SJCRH30 (cell line): Measurements from ENCODE around the gene TBX20. TPM values are rescaled to one million over a fixed set of nuclear protein-coding genes. Genes with fewer than 3 reads are reported as not detected.
"Not testable (repeated sequence)": the region's sequence is repeated elsewhere in the genome, so short reads cannot be mapped to it uniquely, and the experiment has no call there.

Source experiments
- DNase-seq, 2 experiments: peaks; one replicate each; pipeline ENCODE4 v3.0.0-alpha.2; 2015 to 2020
- H3K27ac ChIP-seq: fragments of 250-450 bp; sonication (Bioruptor Pico); 2 replicates; pipeline ENCODE4 v1.5.1; 2020; ENCODE audit warnings: mild to moderate bottlenecking, moderate library complexity
- H3K27me3 ChIP-seq: fragments of 250-450 bp; sonication (Bioruptor Pico); 2 replicates; pipeline ENCODE4 v1.5.1; 2020; ENCODE audit warnings: mild to moderate bottlenecking, moderate library complexity
- H3K36me3 ChIP-seq: fragments of 250-450 bp; sonication (Bioruptor Pico); 2 replicates; pipeline ENCODE4 v1.5.1; 2020; ENCODE audit warnings: mild to moderate bottlenecking, moderate library complexity
- H3K4me1 ChIP-seq: fragments of 250-450 bp; sonication (Bioruptor Pico); 2 replicates; pipeline ENCODE4 v1.5.1; 2020; ENCODE audit warnings: mild to moderate bottlenecking, moderate library complexity
- H3K4me3 ChIP-seq: fragments of 250-450 bp; sonication (Bioruptor Pico); 2 replicates; pipeline ENCODE4 v1.5.1; 2020; ENCODE audit warnings: mild to moderate bottlenecking, moderate library complexity
- H3K9me3 ChIP-seq: fragments of 250-450 bp; sonication (Bioruptor Pico); replicated peaks from 2 replicates; pipeline ENCODE4 v1.5.1; 2020; ENCODE audit warnings: mild to moderate bottlenecking, moderate library complexity
- total RNA-seq: library from RNA; depleted of rRNA; stranded (reverse); fragments of >200 nt; shearing (Covaris generic); gene quantifications from 2 replicates; pipeline ENCODE4 v1.2.3, GENCODE V29; 2014

Gene TBX20
- total RNA-seq, 1 experiment from 2014 or later: 2.6 TPM

DNA sequence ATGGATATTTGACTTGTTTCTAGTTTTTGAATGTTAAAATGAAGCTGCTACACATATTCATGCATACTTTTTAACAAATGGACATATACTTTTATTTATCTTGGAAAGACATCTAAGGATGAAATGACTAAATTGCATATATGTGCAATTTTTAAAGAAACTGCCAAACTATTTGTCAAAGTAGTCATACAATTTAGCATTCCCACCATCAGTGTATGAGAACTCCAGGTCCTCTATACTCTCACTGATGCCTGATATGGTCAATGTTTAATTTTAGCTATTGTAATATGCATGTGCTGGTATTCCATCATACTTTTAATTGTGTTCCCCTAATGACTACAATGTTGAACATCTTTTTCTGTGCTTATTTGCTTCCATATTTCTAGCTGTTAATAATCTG lies 47.0 kb downstream of the TBX20 start:
- not testable (repeated sequence) for H3K27me3 ChIP-seq, H3K36me3 ChIP-seq, H3K9me3 ChIP-seq, H3K4me1 ChIP-seq, H3K4me3 ChIP-seq, H3K27ac ChIP-seq, DNase-seq

DNA sequence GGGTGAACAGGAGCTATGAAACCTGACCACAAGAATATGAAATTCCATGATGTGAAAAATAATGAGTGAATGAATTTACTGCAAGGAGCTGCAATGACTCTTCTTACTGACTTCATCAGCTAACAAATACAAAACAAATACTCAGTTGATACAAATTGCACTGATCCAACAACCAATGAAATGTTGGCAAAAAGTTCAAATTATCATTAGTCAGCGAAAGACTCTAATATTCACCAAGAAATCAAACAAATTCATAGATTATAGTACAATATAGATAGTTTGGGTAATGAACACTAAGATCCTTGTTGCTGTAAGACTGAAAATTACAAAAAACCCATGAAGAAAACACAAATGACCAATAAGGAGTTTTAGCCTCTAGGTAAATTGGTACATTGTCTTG lies 49.0 kb downstream of the TBX20 start:
- H3K27ac ChIP-seq, H3K36me3 ChIP-seq, H3K9me3 ChIP-seq, H3K4me3 ChIP-seq, H3K27me3 ChIP-seq, H3K4me1 ChIP-seq, DNase-seq: not testable (repeated sequence)

DNA sequence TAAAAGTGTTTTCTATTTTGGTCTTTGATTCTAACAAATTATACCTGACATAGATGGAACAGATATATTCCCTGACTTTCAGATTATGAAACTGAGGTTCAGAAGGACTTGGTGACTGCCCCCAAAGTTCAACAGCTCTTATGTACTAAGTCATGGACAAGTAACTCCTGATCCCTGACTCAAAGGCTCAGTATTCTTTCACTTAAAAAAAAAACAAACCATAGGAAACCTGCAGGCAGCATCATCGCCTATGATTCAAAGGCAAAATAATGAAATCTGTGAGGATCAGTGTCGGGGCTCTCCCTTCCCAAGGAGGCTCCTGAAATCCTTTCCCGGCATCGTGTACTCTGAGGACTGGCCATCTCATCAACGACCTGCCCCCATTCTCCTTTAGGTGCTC lies 49.9 kb downstream of the TBX20 start:
- not testable (repeated sequence) for H3K4me1 ChIP-seq, H3K27me3 ChIP-seq, H3K4me3 ChIP-seq, H3K9me3 ChIP-seq, H3K36me3 ChIP-seq, DNase-seq, H3K27ac ChIP-seq

GRCh38 chr7:35202353-35202752 lies 51.5 kb downstream of the TBX20 start:
- not testable (repeated sequence) for H3K9me3 ChIP-seq, DNase-seq, H3K36me3 ChIP-seq, H3K27ac ChIP-seq, H3K27me3 ChIP-seq, H3K4me3 ChIP-seq, H3K4me1 ChIP-seq

DNA sequence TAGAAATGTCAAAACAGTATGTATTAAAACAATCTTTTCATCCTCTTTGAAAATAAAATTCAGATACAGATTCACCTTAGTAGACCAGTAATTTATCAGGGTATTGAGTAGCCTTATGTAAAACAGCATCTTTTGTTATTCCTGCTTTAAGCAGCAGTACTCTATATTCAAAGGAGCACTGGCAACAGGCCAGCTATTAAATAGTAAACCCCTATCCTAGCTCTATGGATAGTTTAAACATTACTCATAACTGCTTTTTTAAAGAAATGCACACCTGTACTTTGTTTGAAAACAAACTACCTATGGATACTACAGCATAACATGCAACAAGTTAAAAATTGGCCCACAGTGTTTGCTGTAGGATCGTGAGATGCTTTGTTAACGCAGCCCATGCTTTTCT lies 53.7 kb downstream of the TBX20 start:
- not testable (repeated sequence) for H3K27ac ChIP-seq, H3K27me3 ChIP-seq, H3K4me3 ChIP-seq, DNase-seq, H3K9me3 ChIP-seq, H3K4me1 ChIP-seq, H3K36me3 ChIP-seq

GRCh38 chr7:35198370-35199140 lies 55.3 kb downstream of the TBX20 start:
- H3K27ac ChIP-seq, H3K4me3 ChIP-seq, H3K36me3 ChIP-seq, H3K4me1 ChIP-seq, DNase-seq, H3K27me3 ChIP-seq, H3K9me3 ChIP-seq: not testable (repeated sequence)

DNA sequence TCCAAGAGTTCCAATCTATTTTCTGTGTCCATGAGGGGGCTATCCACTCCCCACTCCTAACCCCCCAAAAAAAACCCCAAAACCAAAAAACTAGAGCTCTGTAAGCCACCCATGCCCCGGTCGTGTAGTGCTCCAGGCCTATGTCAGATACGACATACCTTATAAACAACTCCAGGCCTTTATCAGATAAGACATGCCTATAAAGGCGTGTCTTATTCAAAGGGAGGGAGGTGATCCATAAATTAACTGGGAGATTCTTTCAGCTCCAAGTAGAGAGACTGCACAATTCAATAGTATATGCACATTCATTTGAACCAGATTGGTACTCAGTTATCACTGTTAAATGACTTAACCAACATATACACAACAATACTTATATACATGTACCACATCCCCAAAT lies 62.3 kb downstream of the TBX20 start:
- H3K9me3 ChIP-seq, H3K27me3 ChIP-seq, H3K4me3 ChIP-seq, H3K27ac ChIP-seq, H3K36me3 ChIP-seq, H3K4me1 ChIP-seq, DNase-seq: not testable (repeated sequence)

DNA sequence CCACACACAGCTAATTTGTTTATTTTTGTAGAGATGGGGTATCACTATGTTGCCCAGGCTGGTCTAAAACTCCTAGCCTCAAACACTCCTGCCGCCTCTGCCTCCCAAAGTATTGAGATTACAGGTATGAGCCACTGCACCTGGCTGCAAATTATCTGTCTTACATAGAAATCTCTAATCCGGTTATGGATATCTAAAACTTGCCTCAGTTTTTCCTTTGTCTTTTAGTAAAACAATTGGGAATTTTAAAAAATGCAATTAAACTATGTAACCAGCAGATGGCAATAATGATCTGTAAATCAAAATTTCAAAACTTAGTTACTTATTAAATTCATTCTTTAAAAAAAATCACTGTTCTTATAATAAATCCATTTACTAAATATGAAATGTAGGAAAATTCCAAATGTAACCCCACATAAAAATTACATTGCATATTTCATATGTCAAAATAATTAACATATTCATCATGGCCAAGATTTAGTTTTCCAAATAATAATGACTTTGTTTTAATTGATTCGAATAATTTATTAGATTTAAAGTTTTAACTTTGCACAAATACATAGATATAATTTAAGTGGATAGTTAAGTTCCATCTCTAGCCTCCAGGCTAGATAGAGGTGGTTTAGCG lies 63.6 kb downstream of the TBX20 start:
- H3K27ac ChIP-seq, H3K4me3 ChIP-seq, H3K36me3 ChIP-seq, H3K27me3 ChIP-seq, H3K4me1 ChIP-seq, H3K9me3 ChIP-seq, DNase-seq: not testable (repeated sequence)

GRCh38 chr7:35186751-35187150 lies 67.1 kb downstream of the TBX20 start:
- DNase-seq: peak in 1 of 2 experiments; percentile 1
- H3K27me3 ChIP-seq, H3K4me1 ChIP-seq: not testable (repeated sequence)

GRCh38 chr7:35185908-35186731 lies 67.8 kb downstream of the TBX20 start:
- peak; percentile 58 to 61 for DNase-seq
- H3K27ac ChIP-seq: no peak overlapping the region
- H3K36me3 ChIP-seq: no peaks in the 10 kb centered on the region
- no peaks in the 10 kb centered on the region for H3K4me1 ChIP-seq
- no peaks in the 10 kb centered on the region for H3K9me3 ChIP-seq
- H3K4me3 ChIP-seq: peak overlapping the region; percentile 61
- H3K27me3 ChIP-seq: no peaks in the 10 kb centered on the region

More at GRCh38 chr7:35186751-35187150, 67.1 kb downstream of the TBX20 start:
- H3K4me3 ChIP-seq: peak overlapping the region; percentile 61
- H3K36me3 ChIP-seq, H3K27ac ChIP-seq, H3K9me3 ChIP-seq: not testable (repeated sequence)

DNA sequence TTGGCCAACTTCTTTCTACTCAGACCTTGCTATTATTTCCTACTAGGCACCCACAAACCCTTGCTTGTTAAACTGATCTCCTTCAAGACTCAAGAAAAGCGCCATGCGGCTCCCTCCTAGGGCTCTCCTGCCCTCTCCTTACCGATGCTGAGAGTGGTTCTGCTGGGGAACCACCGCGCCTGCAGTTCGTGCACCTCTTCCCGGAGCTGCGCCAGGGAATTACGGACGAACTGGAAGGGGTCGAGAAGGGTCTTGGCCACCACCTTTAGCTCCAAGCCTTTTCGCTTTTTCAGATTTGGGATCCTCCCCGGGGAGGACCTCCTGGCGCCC lies 68.4 kb downstream of the TBX20 start:
- peak overlapping the region; percentile 61 for H3K4me3 ChIP-seq
- not testable (repeated sequence) for H3K4me1 ChIP-seq, H3K9me3 ChIP-seq, H3K27ac ChIP-seq, H3K36me3 ChIP-seq, H3K27me3 ChIP-seq
- DNase-seq: peak in 1 of 2 experiments; percentile 0

DNA sequence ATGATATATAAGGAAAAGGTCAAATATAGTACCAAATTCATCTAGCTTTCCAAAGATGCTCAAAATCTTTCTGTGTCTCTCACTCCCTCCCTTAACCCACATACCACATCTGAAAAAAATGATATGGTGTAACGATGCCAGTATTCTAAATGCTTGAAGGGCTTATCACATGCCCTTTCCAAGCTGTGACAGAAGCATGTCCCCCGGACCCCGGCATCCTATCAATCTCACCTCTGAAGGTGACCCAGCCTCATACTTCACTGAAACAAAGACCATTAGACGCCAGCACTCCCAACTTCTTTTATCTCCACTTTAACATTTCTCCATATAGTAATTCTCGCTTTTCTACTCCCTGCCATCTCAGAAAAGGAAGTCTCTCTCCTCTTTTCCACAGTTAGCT lies 68.9 kb downstream of the TBX20 start:
- H3K27ac ChIP-seq, H3K27me3 ChIP-seq, DNase-seq, H3K36me3 ChIP-seq, H3K9me3 ChIP-seq, H3K4me1 ChIP-seq: not testable (repeated sequence)
- H3K4me3 ChIP-seq: peak overlapping the region; percentile 61

GRCh38 chr7:35183873-35184503 lies 69.9 kb downstream of the TBX20 start:
- H3K27me3 ChIP-seq, DNase-seq, H3K4me3 ChIP-seq: not testable (repeated sequence)

DNA sequence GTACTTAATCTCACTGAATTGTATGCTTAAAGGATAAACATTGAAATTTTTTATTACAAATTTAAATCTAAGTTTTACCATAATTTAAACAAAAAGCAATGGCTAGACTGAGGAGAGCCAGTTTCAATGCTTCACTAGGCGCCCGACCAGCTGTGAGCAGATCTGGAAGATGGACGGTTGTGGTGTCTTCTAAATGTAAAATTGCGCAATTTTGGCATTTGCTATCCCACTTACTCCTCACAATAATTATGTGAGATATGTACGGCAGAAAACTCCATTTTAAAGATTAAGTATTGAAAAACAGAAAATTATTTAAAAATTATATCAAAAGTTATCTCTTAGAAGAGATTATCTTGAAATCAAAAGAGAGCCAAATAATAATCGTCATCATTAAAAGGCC lies 73.2 kb downstream of the TBX20 start:
- not testable (repeated sequence) for DNase-seq, H3K36me3 ChIP-seq, H3K4me1 ChIP-seq, H3K4me3 ChIP-seq, H3K9me3 ChIP-seq, H3K27me3 ChIP-seq, H3K27ac ChIP-seq

More at GRCh38 chr7:35183873-35184503, 69.9 kb downstream of the TBX20 start:
- H3K4me1 ChIP-seq, H3K27ac ChIP-seq, H3K9me3 ChIP-seq, H3K36me3 ChIP-seq: not testable (repeated sequence)

DNA sequence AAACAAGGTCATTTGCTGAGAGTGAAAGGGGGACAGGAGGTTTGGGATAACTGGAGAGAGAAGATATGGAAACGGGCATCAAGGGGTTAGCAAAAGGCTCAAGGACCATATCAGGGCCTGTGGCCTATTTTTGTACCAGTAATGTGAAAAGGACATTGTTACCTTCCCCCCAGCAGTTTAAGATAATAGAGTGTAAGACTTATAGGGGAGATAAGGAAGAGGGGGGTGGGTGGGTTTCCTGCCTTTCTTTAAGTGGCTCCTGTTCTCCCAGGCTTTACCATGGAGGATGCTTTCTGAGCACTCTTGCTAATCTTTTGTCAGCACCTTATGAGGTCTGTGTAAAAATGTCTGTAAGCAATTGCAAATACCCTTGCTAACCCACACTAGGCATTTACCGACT lies 80.7 kb downstream of the TBX20 start:
- not testable (repeated sequence) for H3K9me3 ChIP-seq

More for the DNA sequence above, 80.7 kb downstream of the TBX20 start:
- DNase-seq, H3K4me1 ChIP-seq, H3K4me3 ChIP-seq, H3K36me3 ChIP-seq, H3K27ac ChIP-seq, H3K27me3 ChIP-seq: not testable (repeated sequence)
